ENCODE results near the gene OSMR. TPM values are rescaled to one million over a fixed set of nuclear protein-coding genes. Genes with fewer than 3 reads are reported as not detected.

Gene OSMR
- total RNA-seq, 1 donor = 174 TPM

GRCh38 chr5:38927470-38927869, 81.7 kb downstream of the OSMR start:
- Histone ChIP-seq H3K4me1 (ENCODE audit: insufficient read depth, low read length) (peaks cover 40% of the 10 kb centered on the region), H3K27ac (ENCODE audit: low read depth, low read length) (no peak overlapping the region), H3K36me3 (ENCODE audit: insufficient read depth, low read length) (peaks cover 70% of the 10 kb centered on the region), H2AFZ (ENCODE audit: low read length) (no peak overlapping the region), H4K20me1 (ENCODE audit: insufficient read depth, low read length) (peaks cover 14% of the 10 kb centered on the region), H3K27me3 (ENCODE audit: insufficient read depth, low read length) (no peaks in the 10 kb centered on the region), H3K79me2 (ENCODE audit: insufficient read depth, low read length) (peaks cover 5% of the 10 kb centered on the region), H3K4me2 (ENCODE audit: insufficient read depth, low read length) (no peak overlapping the region), H3K9me3 (ENCODE audit: low read depth, low read length) (no peaks in the 10 kb centered on the region), H3K4me3 (ENCODE audit: insufficient read depth, low read length) (no peak overlapping the region)
- TF ChIP-seq CTCF (IDR thresholded peaks at IDR 0.05; ENCODE audit: extremely low read depth, low read depth, low read length) = no peak
- DNase-seq (ENCODE audit: insufficient read length, low spot score, missing footprints) = no peak

- no peak for TF ChIP-seq CTCF (IDR thresholded peaks at IDR 0.05; ENCODE audit: extremely low read depth, low read depth, low read length)
- H3K36me3 ChIP-seq (ENCODE audit: insufficient read depth, low read length) = peaks cover 75% of the 10 kb centered on the region
Observed at GRCh38 chr5:38929838-38930237, 84.0 kb downstream of the OSMR start.

GRCh38 chr5:38931731-38932130, 85.9 kb downstream of the OSMR start:
- H3K4me3 ChIP-seq (ENCODE audit: insufficient read depth, low read length) = no peak overlapping the region
- H2AFZ ChIP-seq (ENCODE audit: low read length) = no peak overlapping the region
- H3K4me2 ChIP-seq (ENCODE audit: insufficient read depth, low read length) = no peak overlapping the region
- peak; percentile 49 for DNase-seq (ENCODE audit: insufficient read length, low spot score, missing footprints)
- peaks cover 87% of the 10 kb centered on the region for H3K36me3 ChIP-seq (ENCODE audit: insufficient read depth, low read length)
- H3K79me2 ChIP-seq (ENCODE audit: insufficient read depth, low read length) = peaks cover 5% of the 10 kb centered on the region
- peaks cover 2% of the 10 kb centered on the region for H3K4me1 ChIP-seq (ENCODE audit: insufficient read depth, low read length)
- no peak for TF ChIP-seq CTCF (IDR thresholded peaks at IDR 0.05; ENCODE audit: extremely low read depth, low read depth, low read length)
- peak overlapping the region; percentile 5 for H3K27ac ChIP-seq (ENCODE audit: low read depth, low read length)
- no peaks in the 10 kb centered on the region for H3K27me3 ChIP-seq (ENCODE audit: insufficient read depth, low read length)
- H4K20me1 ChIP-seq (ENCODE audit: insufficient read depth, low read length) = peaks cover 5% of the 10 kb centered on the region
- no peaks in the 10 kb centered on the region for H3K9me3 ChIP-seq (ENCODE audit: low read depth, low read length)

More at GRCh38 chr5:38929838-38930237, 84.0 kb downstream of the OSMR start:
- Histone ChIP-seq H3K27ac (ENCODE audit: low read depth, low read length) (no peak overlapping the region), H3K9me3 (ENCODE audit: low read depth, low read length) (no peaks in the 10 kb centered on the region), H4K20me1 (ENCODE audit: insufficient read depth, low read length) (peaks cover 8% of the 10 kb centered on the region), H3K27me3 (ENCODE audit: insufficient read depth, low read length) (no peaks in the 10 kb centered on the region), H3K4me3 (ENCODE audit: insufficient read depth, low read length) (no peak overlapping the region), H3K4me2 (ENCODE audit: insufficient read depth, low read length) (no peak overlapping the region), H3K79me2 (ENCODE audit: insufficient read depth, low read length) (peaks cover 5% of the 10 kb centered on the region), H2AFZ (ENCODE audit: low read length) (no peak overlapping the region), H3K4me1 (ENCODE audit: insufficient read depth, low read length) (peaks cover 21% of the 10 kb centered on the region)
- DNase-seq (ENCODE audit: insufficient read length, low spot score, missing footprints) = no peak

GRCh38 chr5:38932854-38933408, 87.1 kb downstream of the OSMR start:
- no peaks in the 10 kb centered on the region for H3K9me3 ChIP-seq (ENCODE audit: low read depth, low read length)
- H3K27ac ChIP-seq (ENCODE audit: low read depth, low read length) = no peak overlapping the region
- no peaks in the 10 kb centered on the region for H3K27me3 ChIP-seq (ENCODE audit: insufficient read depth, low read length)
- no peaks in the 10 kb centered on the region for H3K4me1 ChIP-seq (ENCODE audit: insufficient read depth, low read length)
- no peak overlapping the region for H3K4me2 ChIP-seq (ENCODE audit: insufficient read depth, low read length)
- DNase-seq (ENCODE audit: insufficient read length, low spot score, missing footprints) = no peak
- peaks cover 5% of the 10 kb centered on the region for H4K20me1 ChIP-seq (ENCODE audit: insufficient read depth, low read length)
- no peak overlapping the region for H3K4me3 ChIP-seq (ENCODE audit: insufficient read depth, low read length)
- no peak for TF ChIP-seq CTCF (IDR thresholded peaks at IDR 0.05; ENCODE audit: extremely low read depth, low read depth, low read length)
- peaks cover 77% of the 10 kb centered on the region for H3K36me3 ChIP-seq (ENCODE audit: insufficient read depth, low read length)
- no peak overlapping the region for H2AFZ ChIP-seq (ENCODE audit: low read length)
- H3K79me2 ChIP-seq (ENCODE audit: insufficient read depth, low read length) = peaks cover 5% of the 10 kb centered on the region
